Neuronal stem cell (in vitro differentiated cells): ENCODE measurements around the gene SNX3.
A peak's percentile ranks its signal among the peaks of the same experiment; 100 is the strongest.

Source experiments
- DNase-seq: peaks from one replicate; pipeline ENCODE4 v3.0.0-alpha.2; 2013; ENCODE audit warnings: low spot score
- H2AFZ ChIP-seq: one replicate; pipeline ENCODE4 v1.6.1; 2013; ENCODE audit warnings: mild to moderate bottlenecking, low read length, inconsistent platforms
- H2AK5ac ChIP-seq: 2 replicates; pipeline ENCODE4 v1.6.1; 2013; ENCODE audit warnings: low read depth, mild to moderate bottlenecking, inconsistent platforms, low read length, moderate library complexity, mixed read lengths
- H2BK120ac ChIP-seq: 2 replicates; pipeline ENCODE4 v1.6.1; 2013; ENCODE audit warnings: low read depth, mild to moderate bottlenecking, inconsistent platforms, low read length, moderate library complexity, mixed read lengths
- H2BK12ac ChIP-seq: one replicate; pipeline ENCODE4 v1.6.1; 2013; ENCODE audit warnings: low read length, inconsistent platforms
- H2BK15ac ChIP-seq: 2 replicates; pipeline ENCODE4 v1.6.1; 2013; ENCODE audit warnings: mild to moderate bottlenecking, low read length, inconsistent platforms, mixed read lengths
- H2BK5ac ChIP-seq: one replicate; pipeline ENCODE4 v1.6.1; 2013; ENCODE audit warnings: inconsistent platforms, mild to moderate bottlenecking, low read length, moderate library complexity
- H3K14ac ChIP-seq: one replicate; pipeline ENCODE4 v1.6.1; 2013; ENCODE audit warnings: low read length, inconsistent platforms
- H3K18ac ChIP-seq: 2 replicates; pipeline ENCODE4 v1.6.1; 2013; ENCODE audit warnings: low read length, inconsistent platforms
- H3K23ac ChIP-seq: 2 replicates; pipeline ENCODE4 v1.6.1; 2013; ENCODE audit warnings: low read depth, mild to moderate bottlenecking, mixed read lengths, low read length, inconsistent platforms; ENCODE audit not compliant: poor library complexity
- H3K27ac ChIP-seq: replicated peaks from 3 replicates; pipeline ENCODE4 v1.5.1; 2013; ENCODE audit warnings: low read length, inconsistent platforms
- H3K27me3 ChIP-seq, 3 experiments: 2 replicates each; pipeline ENCODE4 v1.6.1; 2013; ENCODE audit warnings: low read length in 3 of 3, mild to moderate bottlenecking in 2 of 3, inconsistent platforms in 1 of 3, low read depth in 1 of 3, mixed read lengths in 1 of 3, moderate library complexity in 1 of 3; ENCODE audit not compliant: control insufficient read depth in 3 of 3, insufficient read depth in 3 of 3
- H3K36me3 ChIP-seq, 2 donors: replicated peaks in 1 of 2; 2 replicates each; pipeline ENCODE4 v1.6.1; 2013; ENCODE audit warnings: low read length in 2 of 2; ENCODE audit not compliant: control insufficient read depth in 2 of 2, insufficient read depth in 2 of 2
- H3K4ac ChIP-seq: 2 replicates; pipeline ENCODE4 v1.6.1; 2013; ENCODE audit warnings: inconsistent platforms, mild to moderate bottlenecking, low read length, moderate library complexity
- H3K4me1 ChIP-seq, 2 donors: 1 replicate in 1 of 2; 2 replicates in 1 of 2; pipeline ENCODE4 v1.6.1; 2013; ENCODE audit warnings: low read length in 2 of 2, low read depth in 1 of 2; ENCODE audit not compliant: control insufficient read depth in 2 of 2, insufficient read depth in 1 of 2
- H3K4me2 ChIP-seq: one replicate; pipeline ENCODE4 v1.6.1; 2013; ENCODE audit warnings: mild to moderate bottlenecking, low read length, inconsistent platforms; ENCODE audit not compliant: insufficient read depth, poor library complexity, severe bottlenecking
- H3K4me3 ChIP-seq, 2 donors: 2 replicates each; pipeline ENCODE4 v1.5.1; 2013; ENCODE audit warnings: low read length in 2 of 2, mild to moderate bottlenecking in 2 of 2, inconsistent platforms in 1 of 2, moderate library complexity in 1 of 2
- H3K79me1 ChIP-seq: one replicate; pipeline ENCODE4 v1.6.1; 2013; ENCODE audit warnings: low read depth, mild to moderate bottlenecking, inconsistent platforms, low read length, moderate library complexity
- H3K9ac ChIP-seq: one replicate; pipeline ENCODE4 v1.6.1; 2013; ENCODE audit warnings: mild to moderate bottlenecking, low read depth, low read length, inconsistent platforms; ENCODE audit not compliant: poor library complexity
- H3K9me3 ChIP-seq, 2 donors: replicated peaks in 1 of 2; 2 replicates each; pipeline versions ENCODE3 to v1.6.1; 2013; ENCODE audit warnings: low read length in 2 of 2, mild to moderate bottlenecking in 2 of 2, inconsistent platforms in 1 of 2, low read depth in 1 of 2, mixed read lengths in 1 of 2, moderate library complexity in 1 of 2; ENCODE audit not compliant: control insufficient read depth in 2 of 2, insufficient read depth in 1 of 2
- H4K8ac ChIP-seq: one replicate; pipeline ENCODE4 v1.6.1; 2013; ENCODE audit warnings: low read depth, mild to moderate bottlenecking, inconsistent platforms, low read length, moderate library complexity
- H4K91ac ChIP-seq: one replicate; pipeline ENCODE4 v1.6.1; 2013; ENCODE audit warnings: low read length, low read depth, mild to moderate bottlenecking, inconsistent platforms; ENCODE audit not compliant: poor library complexity
- WGBS, 2 donors: extraction: QIAGEN DNeasy Blood & Tissue Kit; methylation state at CpG; one replicate each; pipeline ENCODE4 v1.1.7; 2013; ENCODE audit warnings: missing lambda C conversion rate in 2 of 2, mixed read lengths in 1 of 2; ENCODE audit not compliant: insufficient read length in 2 of 2, insufficient replicate concordance in 1 of 2; ENCODE audit errors: extremely low coverage in 2 of 2; 5-methylcytosine and 5-hydroxymethylcytosine counted together

Gene SNX3

GRCh38 chr6:108168090-108168463 lies 92.8 kb downstream of the SNX3 start:
- Histone ChIP-seq H3K4me2 (peak overlapping the region; percentile 55), H3K18ac (peak overlapping the region; percentile 90), H3K9ac (no peak overlapping the region), H4K91ac (no peak overlapping the region), H3K9me3 (peaks cover 0 to 2% of the 10 kb centered on the region in 2 donors), H3K4me1 (peaks cover 34 to 53% of the 10 kb centered on the region in 2 donors), H3K27me3 (peaks cover 57 to 100% (median 99%) of the 10 kb centered on the region in 3 experiments), H3K36me3 (no peaks in the 10 kb centered on the region), H2AK5ac (peak overlapping the region; percentile 53), H3K79me1 (no peaks in the 10 kb centered on the region), H3K4me3 (peak overlapping the region in 1 of 2 donors; percentile 37), H2BK120ac (peak overlapping the region; percentile 53), H2BK12ac (no peak overlapping the region), H3K4ac (no peak overlapping the region), H2BK5ac (peak overlapping the region; percentile 89), H2BK15ac (peak overlapping the region; percentile 78), H2AFZ (peak overlapping the region; percentile 87), H3K27ac (no peak overlapping the region), H3K23ac (no peak overlapping the region), H4K8ac (no peak overlapping the region), H3K14ac (no peak overlapping the region)
- no peak for DNase-seq
- WGBS, 2 donors = no CpG with 5 or more reads among the region's 23 CpGs

DNA sequence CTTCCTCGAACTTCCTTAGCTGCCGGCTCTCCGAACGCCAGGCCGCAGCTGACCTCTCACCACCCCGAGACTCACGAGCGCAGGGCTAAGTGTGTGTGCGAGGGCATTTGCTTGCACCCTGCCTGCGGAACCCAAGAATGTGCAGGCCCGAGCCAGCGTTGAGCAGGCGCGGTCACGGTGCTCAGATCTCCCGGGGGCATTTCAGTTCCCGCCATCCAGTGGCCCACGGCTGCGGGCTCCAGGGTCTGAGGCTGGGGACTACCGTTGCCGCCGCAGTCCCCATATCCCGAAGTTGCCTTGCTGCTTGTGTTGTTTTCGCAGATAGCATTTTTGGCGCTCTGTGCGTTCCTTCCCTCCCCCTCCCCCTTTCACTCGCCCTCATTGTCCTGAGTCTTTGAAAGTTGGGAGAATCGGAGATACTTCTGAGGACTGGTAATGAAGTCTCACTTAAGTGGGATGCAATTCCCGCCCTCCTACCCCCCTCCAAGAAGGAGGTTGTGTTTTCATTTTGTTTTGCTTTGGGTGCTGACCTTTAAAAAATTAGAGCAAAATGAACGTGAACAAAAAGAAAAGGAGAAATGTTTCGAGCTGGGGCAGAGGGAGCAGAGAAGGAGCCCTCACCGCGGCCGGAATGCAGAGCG lies 93.3 kb downstream of the SNX3 start:
- no peaks in the 10 kb centered on the region for H3K36me3 ChIP-seq
- peaks cover 0 to 2% of the 10 kb centered on the region in 2 donors for H3K9me3 ChIP-seq
- peak overlapping the region; percentile 78 for H2BK15ac ChIP-seq
- H3K27me3 ChIP-seq = peaks cover 60 to 100% (median 100%) of the 10 kb centered on the region in 3 experiments
- H3K9ac ChIP-seq = peak overlapping the region; percentile 71
- H3K27ac ChIP-seq = no peak overlapping the region
- H3K4ac ChIP-seq = peak overlapping the region; percentile 53
- H2BK5ac ChIP-seq = peak overlapping the region; percentile 89
- peak overlapping the region; percentile 53 for H2AK5ac ChIP-seq
- peak overlapping the region; percentile 87 for H2AFZ ChIP-seq
- peaks cover 34 to 53% of the 10 kb centered on the region in 2 donors for H3K4me1 ChIP-seq
- H2BK12ac ChIP-seq = peak overlapping the region; percentile 95
- peak; percentile 48 for DNase-seq
- H3K14ac ChIP-seq = no peak overlapping the region
- peak overlapping the region; percentile 37 to 63 for H3K4me3 ChIP-seq
- WGBS, 2 donors = no CpG with 5 or more reads among the region's 35 CpGs
- H2BK120ac ChIP-seq = peak overlapping the region; percentile 53
- H3K18ac ChIP-seq = peak overlapping the region; percentile 98
- H4K8ac ChIP-seq = no peak overlapping the region
- H3K23ac ChIP-seq = peak overlapping the region; percentile 70
- H3K79me1 ChIP-seq = no peaks in the 10 kb centered on the region
- H3K4me2 ChIP-seq = peak overlapping the region; percentile 55
- peak overlapping the region; percentile 46 for H4K91ac ChIP-seq

- Histone ChIP-seq H4K91ac (no peak overlapping the region), H2AFZ (peak overlapping the region; percentile 87), H2BK15ac (peak overlapping the region; percentile 64), H3K27ac (no peak overlapping the region), H3K4me2 (peak overlapping the region; percentile 55), H3K36me3 (no peaks in the 10 kb centered on the region), H3K9ac (peak overlapping the region; percentile 75), H3K27me3 (peaks cover 57 to 100% (median 100%) of the 10 kb centered on the region in 3 experiments), H2BK120ac (peak overlapping the region; percentile 53), H3K4ac (no peak overlapping the region), H3K9me3 (no peaks in the 10 kb centered on the region), H3K14ac (no peak overlapping the region), H2AK5ac (peak overlapping the region; percentile 36), H3K4me1 (peaks cover 34 to 50% of the 10 kb centered on the region in 2 donors), H3K18ac (peak overlapping the region; percentile 98), H4K8ac (no peak overlapping the region), H3K4me3 (peak overlapping the region; percentile 37 to 63), H2BK5ac (peak overlapping the region; percentile 89), H2BK12ac (peak overlapping the region; percentile 95), H3K79me1 (no peaks in the 10 kb centered on the region), H3K23ac (peak overlapping the region; percentile 70)
- WGBS, 2 donors = no CpG with 5 or more reads among the region's 58 CpGs
- DNase-seq = no peak
These were observed 94.0 kb downstream of the SNX3 start for GRCh38 chr6:108166664-108167448.
